NT2/D1 (cell line): ENCODE measurements around the gene GALNT9.
"Not testable (repeated sequence)": the region's sequence is repeated elsewhere in the genome, so short reads cannot be mapped to it uniquely, and the experiment has no call there.

Experiments used
- DNase-seq: peaks from one replicate; pipeline ENCODE4 v3.0.0-alpha.2; 2011; ENCODE audit warnings: low read depth, low spot score
- H3K27me3 ChIP-seq: 2 replicates; pipeline ENCODE4 v1.6.0; 2011; ENCODE audit warnings: mild to moderate bottlenecking; ENCODE audit not compliant: insufficient read length, insufficient read depth
- H3K36me3 ChIP-seq: 2 replicates; pipeline ENCODE4 v1.6.1; 2011; ENCODE audit warnings: mild to moderate bottlenecking, low read length, mixed read lengths; ENCODE audit not compliant: insufficient read depth, insufficient read length
- H3K4me1 ChIP-seq: 2 replicates; pipeline ENCODE4 v1.5.1; 2011; ENCODE audit not compliant: insufficient read depth, insufficient read length
- H3K4me3 ChIP-seq: 2 replicates; pipeline ENCODE4 v1.5.1; 2011; ENCODE audit warnings: low read depth; ENCODE audit not compliant: insufficient read length
- H3K9ac ChIP-seq: 2 replicates; pipeline ENCODE4 v1.6.0; 2011; ENCODE audit warnings: low read depth; ENCODE audit not compliant: insufficient read length
- H3K9me3 ChIP-seq: 2 replicates; pipeline ENCODE4 v1.5.1; 2011; ENCODE audit warnings: mild to moderate bottlenecking, low read length; ENCODE audit not compliant: insufficient read depth
- SUZ12 ChIP-seq: IDR thresholded peaks from 2 replicates; pipeline ENCODE4 v1.6.1; 2011; ENCODE audit not compliant: insufficient read length, insufficient read depth; ENCODE audit errors: extremely low read depth
- YY1 ChIP-seq: IDR thresholded peaks from 2 replicates; pipeline ENCODE4 v1.6.1; 2011; ENCODE audit not compliant: insufficient read length, insufficient read depth
- ZNF274 ChIP-seq: IDR thresholded peaks from 2 replicates; pipeline ENCODE4 v1.6.1; 2011; ENCODE audit warnings: mild to moderate bottlenecking, low read depth, low read length

The GALNT9 gene

DNA sequence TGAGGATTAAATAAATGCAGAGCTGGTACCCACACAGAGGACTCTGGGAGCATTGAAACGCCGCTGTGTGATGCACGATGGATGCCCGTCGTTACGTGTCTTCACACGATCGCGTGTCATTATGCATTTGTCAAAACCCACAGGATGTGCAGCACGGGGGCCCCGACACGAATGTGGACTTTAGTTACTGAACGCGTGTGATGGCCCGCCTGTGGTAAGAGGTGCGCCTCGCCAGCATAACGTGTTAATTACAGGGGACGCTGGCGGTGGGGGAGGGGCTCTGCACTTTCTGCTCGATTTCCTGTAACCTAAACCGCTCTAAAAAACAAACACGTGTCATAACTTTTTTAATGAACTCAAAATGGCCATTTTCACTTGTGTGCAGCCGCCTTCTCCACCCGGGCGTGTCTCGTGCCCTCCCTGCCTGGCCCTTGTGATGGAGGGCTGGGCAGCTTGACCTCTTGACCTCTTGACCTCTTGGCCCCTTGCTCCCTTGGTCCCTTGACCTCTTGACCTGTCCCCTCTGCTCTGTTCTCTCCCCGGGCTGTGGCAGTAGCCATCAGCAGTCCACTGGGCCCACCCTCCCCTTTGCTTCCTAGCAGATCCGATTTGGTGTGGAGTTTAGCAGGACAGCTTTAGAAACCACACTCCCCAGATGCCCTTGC, 33.7 kb upstream of the GALNT9 start:
- H3K9me3 ChIP-seq, result peaks cover 11% of the 10 kb centered on the region; the same call in 1 of the 2 replicates
- no peak for DNase-seq
- TF ChIP-seq ZNF274, result no peak
- no peak for TF ChIP-seq SUZ12
- no peak for TF ChIP-seq YY1
- H3K4me3 ChIP-seq, result no peak overlapping the region
- H3K4me1 ChIP-seq, result no peaks in the 10 kb centered on the region
- H3K36me3 ChIP-seq, result no peaks in the 10 kb centered on the region
- H3K9ac ChIP-seq, result no peak overlapping the region
- peaks cover 72% of the 10 kb centered on the region for H3K27me3 ChIP-seq

GRCh38 chr12:132360906-132361777, 31.8 kb upstream of the GALNT9 start:
- H3K9ac ChIP-seq, result no peak overlapping the region

GRCh38 chr12:132360410-132360809, 31.0 kb upstream of the GALNT9 start:
- DNase-seq, result no peak
- no peak for TF ChIP-seq SUZ12
- no peak for TF ChIP-seq YY1
- TF ChIP-seq ZNF274, result no peak
- Histone ChIP-seq H3K4me1 (peaks cover 19% of the 10 kb centered on the region), H3K9me3 (peaks cover 11% of the 10 kb centered on the region; the same call in 1 of the 2 replicates), H3K4me3 (no peak overlapping the region), H3K27me3 (peaks cover 74% of the 10 kb centered on the region), H3K36me3 (no peaks in the 10 kb centered on the region), H3K9ac (no peak overlapping the region)

More at GRCh38 chr12:132360906-132361777, 31.8 kb upstream of the GALNT9 start:
- H3K4me3 ChIP-seq, result no peak overlapping the region
- H3K9me3 ChIP-seq, result peaks cover 11% of the 10 kb centered on the region; the same call in 1 of the 2 replicates
- peaks cover 13% of the 10 kb centered on the region for H3K4me1 ChIP-seq
- TF ChIP-seq ZNF274, result no peak
- H3K36me3 ChIP-seq, result no peaks in the 10 kb centered on the region
- DNase-seq, result no peak
- H3K27me3 ChIP-seq, result peaks cover 70% of the 10 kb centered on the region

DNA sequence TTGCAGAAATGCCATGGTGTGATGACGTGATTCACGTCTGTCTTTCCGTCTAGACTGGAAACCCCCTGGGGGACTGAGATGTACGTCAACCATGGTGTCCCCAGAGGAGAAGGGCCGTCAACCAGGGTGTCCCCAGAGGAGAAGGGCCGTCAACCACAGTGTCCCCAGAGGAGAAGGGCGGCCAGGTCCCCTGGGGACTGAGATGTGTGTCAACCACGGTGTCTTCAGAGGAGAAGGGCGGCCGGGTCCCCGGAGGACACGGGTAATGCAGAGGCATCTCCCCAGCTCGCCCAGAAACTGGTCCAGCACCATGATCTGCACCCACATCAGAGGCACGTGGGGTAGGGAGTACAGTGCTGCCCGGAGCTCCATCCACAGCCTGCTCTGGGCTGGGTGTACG, 30.6 kb upstream of the GALNT9 start:
- peaks cover 11% of the 10 kb centered on the region; the same call in 1 of the 2 replicates for H3K9me3 ChIP-seq
- no peaks in the 10 kb centered on the region for H3K36me3 ChIP-seq
- H3K4me1 ChIP-seq, result peaks cover 21% of the 10 kb centered on the region
- H3K27me3 ChIP-seq, result peaks cover 75% of the 10 kb centered on the region
- no peak overlapping the region for H3K9ac ChIP-seq
- no peak overlapping the region for H3K4me3 ChIP-seq
- TF ChIP-seq SUZ12 (no peak), YY1 (no peak), ZNF274 (no peak)
- DNase-seq, result no peak

DNA sequence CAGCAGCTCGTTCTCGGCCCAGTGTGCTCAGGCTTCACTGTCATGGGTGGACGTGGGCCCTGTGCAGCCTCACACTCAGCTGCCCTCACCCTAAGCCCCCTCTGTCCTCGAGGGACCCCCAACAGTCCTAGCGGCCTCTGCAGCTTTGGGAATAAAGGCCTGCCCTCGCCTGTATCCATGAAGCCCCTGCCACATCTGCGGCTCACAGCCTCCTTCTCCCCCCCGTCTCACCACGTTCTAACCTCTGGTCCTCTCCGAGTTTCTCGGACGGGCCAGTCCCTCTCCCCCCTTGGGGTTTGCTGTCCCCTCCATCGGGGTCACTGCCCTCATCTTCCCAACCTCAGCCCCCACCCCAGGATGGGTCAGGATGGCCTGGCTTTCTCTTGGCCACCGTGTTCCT, 30.2 kb upstream of the GALNT9 start:
- Histone ChIP-seq H3K4me3 (no peak overlapping the region), H3K4me1 (peaks cover 21% of the 10 kb centered on the region), H3K9ac (no peak overlapping the region), H3K27me3 (peaks cover 79% of the 10 kb centered on the region), H3K36me3 (no peaks in the 10 kb centered on the region), H3K9me3 (peaks cover 11% of the 10 kb centered on the region; the same call in 1 of the 2 replicates)
- TF ChIP-seq ZNF274 (no peak), SUZ12 (no peak), YY1 (no peak)
- DNase-seq, result no peak

GRCh38 chr12:132358241-132359225, 29.1 kb upstream of the GALNT9 start:
- H3K36me3 ChIP-seq, H3K4me3 ChIP-seq, DNase-seq, H3K9ac ChIP-seq: not testable (repeated sequence)
- Histone ChIP-seq H3K4me1 (peaks cover 29% of the 10 kb centered on the region), H3K9me3 (peaks cover 11% of the 10 kb centered on the region; the same call in 1 of the 2 replicates), H3K27me3 (peaks cover 79% of the 10 kb centered on the region)
